ENCODE data around the gene TROAP. TPM values are rescaled to one million over a fixed set of nuclear protein-coding genes. Genes with fewer than 3 reads are reported as not detected.
"Not testable (repeated sequence)": the region's sequence is repeated elsewhere in the genome, so short reads cannot be mapped to it uniquely, and the experiment has no call there.

Gene TROAP
- total RNA-seq, 2 donors from 2014 or later, result 11.8 to 51.8 TPM

- no peaks in the 10 kb centered on the region for H3K9me3 ChIP-seq
- no peak for TF ChIP-seq CTCF (IDR thresholded peaks at IDR 0.05)
- H3K9ac ChIP-seq (ENCODE audit: low read depth in 2 of 2, low read length in 2 of 2), result no peak overlapping the region
- H3K4me3 ChIP-seq, result no peak overlapping the region
- intact Hi-C loops (cut with DNase I), result no loop called here
- no peak overlapping the region for H3K27ac ChIP-seq
- DNase-seq, result no peak
- H3K36me3 ChIP-seq, result no peaks in the 10 kb centered on the region
- H3K4me1 ChIP-seq, result peaks cover 6% of the 10 kb centered on the region
- H3K27me3 ChIP-seq, result peaks cover 35% of the 10 kb centered on the region
Measured at GRCh38 chr12:49332891-49333371, 9.9 kb downstream of the TROAP start.

- intact Hi-C loops (cut with DNase I); H3K9me3 ChIP-seq; DNase-seq; H3K9ac ChIP-seq (ENCODE audit: low read depth in 2 of 2, low read length in 2 of 2); H3K27ac ChIP-seq; H3K4me1 ChIP-seq; H3K36me3 ChIP-seq; H3K4me3 ChIP-seq: not testable (repeated sequence)
- H3K27me3 ChIP-seq, result peaks cover 35% of the 10 kb centered on the region
Measured at GRCh38 chr12:49333778-49334177, 10.7 kb downstream of the TROAP start.

GRCh38 chr12:49334226-49334625 lies 11.2 kb downstream of the TROAP start:
- Histone ChIP-seq H3K9ac (ENCODE audit: low read depth in 2 of 2, low read length in 2 of 2) (no peak overlapping the region), H3K27me3 (peaks cover 35% of the 10 kb centered on the region), H3K4me3 (no peak overlapping the region), H3K9me3 (no peaks in the 10 kb centered on the region), H3K4me1 (peaks cover 6% of the 10 kb centered on the region), H3K36me3 (no peaks in the 10 kb centered on the region), H3K27ac (no peak overlapping the region)
- no peak for TF ChIP-seq CTCF (IDR thresholded peaks at IDR 0.05)
- intact Hi-C loops (cut with DNase I), result no loop called here
- DNase-seq, result no peak

- Histone ChIP-seq H3K4me3 (no peak overlapping the region), H3K9me3 (no peaks in the 10 kb centered on the region), H3K4me1 (peaks cover 6% of the 10 kb centered on the region), H3K27ac (no peak overlapping the region), H3K9ac (ENCODE audit: low read depth in 2 of 2, low read length in 2 of 2) (no peak overlapping the region), H3K27me3 (peaks cover 35% of the 10 kb centered on the region), H3K36me3 (no peaks in the 10 kb centered on the region)
- intact Hi-C loops (cut with DNase I), result no loop called here
- no peak for TF ChIP-seq CTCF (IDR thresholded peaks at IDR 0.05)
- no peak for DNase-seq
Measured at GRCh38 chr12:49334681-49335080, 11.6 kb downstream of the TROAP start.

GRCh38 chr12:49335118-49335954 lies 12.3 kb downstream of the TROAP start:
- Histone ChIP-seq H3K9me3 (no peaks in the 10 kb centered on the region), H3K9ac (ENCODE audit: low read depth in 2 of 2, low read length in 2 of 2) (no peak overlapping the region), H3K4me3 (no peak overlapping the region), H3K4me1 (peaks cover 6% of the 10 kb centered on the region), H3K27ac (no peak overlapping the region), H3K27me3 (peaks cover 35% of the 10 kb centered on the region), H3K36me3 (no peaks in the 10 kb centered on the region)
- intact Hi-C loops (cut with DNase I), result no loop called here
- DNase-seq, result no peak
- no peak for TF ChIP-seq CTCF (IDR thresholded peaks at IDR 0.05)
